SK-N-SH (cell line): ENCODE results near the gene TBL1Y. TPM values are rescaled to one million over a fixed set of nuclear protein-coding genes. Genes with fewer than 3 reads are reported as not detected.

Experiments
- CTCF ChIA-PET: fragments of 300-600, 350-600 bp; formaldehyde crosslinking; extraction: SDS; loops from one replicate; lab custom pipeline; 2021; lab: Yijun Ruan, JAX
- POLR2A ChIA-PET: fragments of 350-600 bp; sonication (Branson Sonifier 250); formaldehyde crosslinking; extraction: SDS; loops from one replicate; lab custom pipeline; 2020; ENCODE audit warnings: antibody characterized with exemption, inconsistent platforms; lab: Yijun Ruan, JAX
- DNase-seq: peaks from one replicate; pipeline ENCODE4 v3.0.0; 2012
- H2AFZ ChIP-seq: fragments of 200-600 bp; sonication (generic); 2 replicates; pipeline ENCODE4 v1.8.1; 2016; ENCODE audit warnings: antibody characterized with exemption, mild to moderate bottlenecking, low read depth
- H3F3A ChIP-seq: fragments of 200-600 bp; sonication (generic); replicated peaks from 2 replicates; pipeline ENCODE3; 2016; ENCODE audit warnings: antibody characterized with exemption, mild to moderate bottlenecking; ENCODE audit not compliant: insufficient read depth
- H3K27ac ChIP-seq, 2 experiments: fragments of 200-500 bp in 1 of 2; fragments of 200-600 bp in 1 of 2; sonication (Bioruptor generic) in 1 of 2; sonication (generic), shearing (Covaris generic) in 1 of 2; 2 replicates each; pipeline versions ENCODE4 v1.5.1 to v1.6.1; 2014 to 2016; ENCODE audit warnings: low read depth in 2 of 2, inconsistent platforms in 1 of 2, low read length in 1 of 2, mild to moderate bottlenecking in 1 of 2, mixed read lengths in 1 of 2
- H3K27me3 ChIP-seq: fragments of 200-600 bp; sonication (generic), shearing (Covaris generic); 2 replicates; pipeline ENCODE4 v1.6.1; 2016; ENCODE audit warnings: mixed run types; ENCODE audit not compliant: insufficient read depth
- H3K36me3 ChIP-seq, 2 experiments: fragments of 200-500 bp in 1 of 2; fragments of 200-600 bp in 1 of 2; sonication (Bioruptor generic) in 1 of 2; sonication (generic) in 1 of 2; replicated peaks in 1 of 2; 2 replicates each; pipeline versions ENCODE3 to v1.5.1; 2014 to 2016; ENCODE audit warnings: low read length in 1 of 2, mild to moderate bottlenecking in 1 of 2; ENCODE audit not compliant: insufficient read depth in 2 of 2, control insufficient read depth in 1 of 2
- H3K4me1 ChIP-seq, 2 experiments: fragments of 200-500 bp in 1 of 2; fragments of 200-600 bp in 1 of 2; sonication (Bioruptor generic) in 1 of 2; sonication (generic), shearing (Covaris generic) in 1 of 2; 2 replicates each; pipeline versions ENCODE4 v1.5.1 to v1.6.1; 2014 to 2016; ENCODE audit warnings: low read depth in 1 of 2, low read length in 1 of 2, mixed run types in 1 of 2; ENCODE audit not compliant: insufficient read depth in 2 of 2, control insufficient read depth in 1 of 2
- H3K4me2 ChIP-seq: fragments of 200-600 bp; sonication (generic), shearing (Covaris generic); 2 replicates; pipeline ENCODE4 v1.6.1; 2017; ENCODE audit warnings: mixed run types
- H3K4me3 ChIP-seq, 2 experiments: fragments of 200-500 bp in 1 of 2; fragments of 200-600 bp in 1 of 2; sonication (Bioruptor generic) in 1 of 2; sonication (generic), shearing (Covaris generic) in 1 of 2; 2 replicates each; pipeline versions ENCODE4 v1.5.1 to v1.8.1; 2014 to 2016; ENCODE audit warnings: low read depth in 2 of 2, inconsistent platforms in 1 of 2, low read length in 1 of 2, mild to moderate bottlenecking in 1 of 2, mixed read lengths in 1 of 2, moderate library complexity in 1 of 2
- H3K79me2 ChIP-seq: fragments of 200-600 bp; sonication (generic); 2 replicates; pipeline ENCODE4 v1.8.1; 2017; ENCODE audit warnings: mild to moderate bottlenecking; ENCODE audit not compliant: insufficient read depth
- H3K9ac ChIP-seq: fragments of 200-600 bp; sonication (generic); 2 replicates; pipeline ENCODE4 v1.6.1; 2017; ENCODE audit warnings: mixed run types
- H3K9me2 ChIP-seq: fragments of 200-600 bp; sonication (generic); 2 replicates; pipeline ENCODE4 v1.6.1; 2017; ENCODE audit warnings: mixed run types
- H3K9me3 ChIP-seq: fragments of 200-600 bp; sonication (generic); 2 replicates; pipeline ENCODE4 v1.6.1; 2017; ENCODE audit warnings: mixed run types, mild to moderate bottlenecking, moderate library complexity
- H4K20me1 ChIP-seq: fragments of 200-600 bp; sonication (generic); 2 replicates; pipeline ENCODE4 v1.6.1; 2017; ENCODE audit warnings: mild to moderate bottlenecking, mixed run types; ENCODE audit not compliant: insufficient read depth
- CHD2 ChIP-seq: fragments of 150-350 bp; IDR thresholded peaks from 2 replicates; pipeline ENCODE4 v1.6.1; 2018; ENCODE audit warnings: low read length; ENCODE audit not compliant: partially characterized antibody
- CTCF ChIP-seq: fragments of 200-600 bp; sonication (generic); IDR thresholded peaks from 2 replicates; pipeline ENCODE4 v1.6.1; 2017; ENCODE audit warnings: antibody characterized with exemption, mild to moderate bottlenecking, moderate library complexity
- ELF1 ChIP-seq: IDR thresholded peaks from 2 replicates; pipeline ENCODE4 v1.4.0; 2012
- FOSL2 ChIP-seq: IDR thresholded peaks from 2 replicates; pipeline ENCODE4 v1.4.0; 2012; ENCODE audit warnings: low read depth, mild to moderate bottlenecking, moderate library complexity, borderline replicate concordance
- GATA2 ChIP-seq: sonication (generic); formaldehyde crosslinking; IDR thresholded peaks from 2 replicates; pipeline ENCODE4 v1.5.0; 2020; ENCODE audit warnings: mild to moderate bottlenecking, missing genetic modification reagents
- JUND ChIP-seq: IDR thresholded peaks from 2 replicates; pipeline ENCODE4 v1.4.0; 2012
- MEF2A ChIP-seq: IDR thresholded peaks from 2 replicates; pipeline ENCODE4 v1.4.0; 2012; ENCODE audit warnings: low read depth, borderline replicate concordance
- MXI1 ChIP-seq: IDR thresholded peaks from 2 replicates; pipeline ENCODE4 v1.6.1; 2012; ENCODE audit warnings: mild to moderate bottlenecking, low read depth, low read length, improper control_type of control experiment
- NFIC ChIP-seq: IDR thresholded peaks from 2 replicates; pipeline ENCODE4 v1.4.0; 2012; ENCODE audit warnings: borderline replicate concordance
- NRF1 ChIP-seq: IDR thresholded peaks from 2 replicates; pipeline ENCODE4 v1.6.1; 2012; ENCODE audit warnings: low read depth, mild to moderate bottlenecking, low read length
- PBX3 ChIP-seq: IDR thresholded peaks from 2 replicates; pipeline ENCODE4; 2012
- RCOR1 ChIP-seq: fragments of 150-350 bp; IDR thresholded peaks from 2 replicates; pipeline ENCODE4 v1.6.1; 2017; ENCODE audit warnings: antibody characterized with exemption, low read length
- REST ChIP-seq: IDR thresholded peaks from 2 replicates; pipeline ENCODE4 v1.6.1; 2012; ENCODE audit warnings: mild to moderate bottlenecking, low read depth, low read length, moderate library complexity
- RFX5 ChIP-seq: IDR thresholded peaks from 2 replicates; pipeline ENCODE4 v1.6.1; 2012; ENCODE audit warnings: mild to moderate bottlenecking, improper control_type of control experiment, low read length
- SIN3A ChIP-seq: IDR thresholded peaks from 2 replicates; pipeline ENCODE4 v1.6.1; 2012; ENCODE audit warnings: low read depth, mild to moderate bottlenecking, low read length, moderate library complexity, borderline replicate concordance
- SMC3 ChIP-seq: IDR thresholded peaks from 2 replicates; pipeline ENCODE4 v1.6.1; 2012; ENCODE audit warnings: low read depth, low read length, improper control_type of control experiment
- TCF12 ChIP-seq: IDR thresholded peaks from 2 replicates; pipeline ENCODE4 v1.4.0; 2012
- USF1 ChIP-seq: IDR thresholded peaks from 2 replicates; pipeline ENCODE4 v1.4.0; 2012; ENCODE audit warnings: low read depth, borderline replicate concordance
- YY1 ChIP-seq: IDR thresholded peaks from 2 replicates; pipeline ENCODE4 v1.4.0; 2012; ENCODE audit warnings: low read depth, mild to moderate bottlenecking
- WGBS: methylation state at CpG from one replicate; pipeline ENCODE4 v1.1.6; 2017; ENCODE audit warnings: low lambda C conversion rate; 5-methylcytosine and 5-hydroxymethylcytosine counted together
- polyA plus RNA-seq, 3 experiments: library from polyadenylated mRNA; depleted of rRNA; stranded (reverse); fragments of >200 nt; gene quantifications; 2 replicates each; pipeline ENCODE4 v1.2.3, GENCODE V29; 2012

Gene TBL1Y
- polyA plus RNA-seq, 1 of the 3 experiments (the other 2 are of a cell fraction), result not detected

GRCh38 chrY:6972271-6972887 is 61.9 kb downstream of the TBL1Y start:
- Histone ChIP-seq H3K4me2 (no peak overlapping the region), H3K9ac (no peak overlapping the region), H3K4me3 (no peak overlapping the region), H3K27ac (no peak overlapping the region), H3K9me3 (no peaks in the 10 kb centered on the region), H4K20me1 (no peaks in the 10 kb centered on the region), H3K36me3 (no peaks in the 10 kb centered on the region), H3F3A (no peaks in the 10 kb centered on the region), H2AFZ (no peak overlapping the region), H3K9me2 (no peaks in the 10 kb centered on the region), H3K27me3 (no peaks in the 10 kb centered on the region), H3K4me1 (no peaks in the 10 kb centered on the region), H3K79me2 (no peaks in the 10 kb centered on the region)
- WGBS, result no CpG with 5 or more reads among the region's 4 CpGs
- POLR2A ChIA-PET, result no interaction called here
- no peak for DNase-seq
- CTCF ChIA-PET, result no interaction called here
- TF ChIP-seq RCOR1 (no peak), RFX5 (no peak), SMC3 (no peak), FOSL2 (no peak)

- Histone ChIP-seq H3K79me2 (no peaks in the 10 kb centered on the region), H3K9ac (no peak overlapping the region), H3K36me3 (no peaks in the 10 kb centered on the region)
- TF ChIP-seq MXI1 (no peak), REST (no peak), RFX5 (no peak), NFIC (no peak), JUND (no peak), SIN3A (no peak), TCF12 (no peak), YY1 (no peak), GATA2 (CRISPR knock-in tag) (no peak), RCOR1 (no peak), ELF1 (no peak), MEF2A (no peak), FOSL2 (no peak), NRF1 (no peak), PBX3 (no peak), CHD2 (no peak), CTCF (no peak), USF1 (no peak)
- TF ChIP-seq, all 33 proteins: peak for 0
- Histone ChIP-seq H3K27me3 (no peaks in the 10 kb centered on the region), H3K4me1 (no peaks in the 10 kb centered on the region), H3K4me2 (no peak overlapping the region), H2AFZ (no peak overlapping the region), H3K9me3 (no peaks in the 10 kb centered on the region), H3K4me3 (no peak overlapping the region), H3K9me2 (no peaks in the 10 kb centered on the region), H4K20me1 (no peaks in the 10 kb centered on the region), H3F3A (no peaks in the 10 kb centered on the region), H3K27ac (no peak overlapping the region)
- CTCF ChIA-PET, result no interaction called here
- WGBS, result no CpG with 5 or more reads among the region's 4 CpGs
- POLR2A ChIA-PET, result no interaction called here
- DNase-seq, result no peak
Observed at GRCh38 chrY:6974971-6975370, 64.5 kb downstream of the TBL1Y start.
